ENCODE measurements around the gene DNAJC4.
A peak's percentile ranks its signal among the peaks of the same experiment; 100 is the strongest.

Gene DNAJC4, protein sequence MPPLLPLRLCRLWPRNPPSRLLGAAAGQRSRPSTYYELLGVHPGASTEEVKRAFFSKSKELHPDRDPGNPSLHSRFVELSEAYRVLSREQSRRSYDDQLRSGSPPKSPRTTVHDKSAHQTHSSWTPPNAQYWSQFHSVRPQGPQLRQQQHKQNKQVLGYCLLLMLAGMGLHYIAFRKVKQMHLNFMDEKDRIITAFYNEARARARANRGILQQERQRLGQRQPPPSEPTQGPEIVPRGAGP

DNA sequence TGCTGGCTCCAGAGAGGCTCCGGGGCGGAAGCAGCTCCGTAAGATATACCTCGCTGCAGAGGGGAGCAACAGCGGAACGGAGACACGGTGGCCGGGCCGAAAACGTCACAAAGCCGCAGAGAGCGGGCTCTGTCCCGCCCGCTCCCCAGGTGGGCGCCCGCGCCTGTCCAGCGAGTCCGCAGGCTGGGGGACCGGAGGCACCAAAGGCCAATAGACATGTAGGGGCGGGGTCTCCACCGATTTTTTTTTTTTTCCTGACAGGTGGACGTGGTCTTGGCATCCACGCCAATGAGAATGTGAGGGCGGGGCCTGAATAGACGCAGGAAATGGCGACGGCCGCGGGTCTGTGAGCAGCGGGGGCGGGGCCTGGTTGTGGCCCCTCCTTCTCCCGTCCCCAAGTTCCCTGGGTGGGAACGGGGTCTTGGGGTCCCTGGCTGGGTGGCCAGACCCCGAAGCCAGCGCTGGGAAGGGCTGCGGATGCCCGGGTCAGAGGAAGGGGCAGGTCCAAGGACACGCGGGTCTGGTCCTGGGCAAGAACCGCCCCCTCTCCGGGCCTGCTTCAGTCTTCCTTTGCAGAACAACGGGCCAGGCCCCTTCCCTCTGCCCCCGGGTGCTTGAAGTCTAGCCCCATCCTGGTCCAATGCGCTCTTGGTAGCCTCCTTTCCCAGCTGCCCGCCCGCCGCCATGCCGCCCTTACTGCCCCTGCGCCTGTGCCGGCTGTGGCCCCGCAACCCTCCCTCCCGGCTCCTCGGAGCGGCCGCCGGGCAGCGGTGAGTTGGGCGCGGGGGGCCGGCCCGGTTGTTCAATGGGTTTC is at the start of gene DNAJC4:
Gene DNAJC4, plus strand, starts transcription at position 378 of the 814 bp plus-strand sequence. Its CDS starts 307 bp downstream, at position 685.
- peak within 1 kb of the TSS; percentile 71 for H3K4me3 ChIP-seq (ENCODE audit: low read depth, low read length)
- TF ChIP-seq, protein P1, sequence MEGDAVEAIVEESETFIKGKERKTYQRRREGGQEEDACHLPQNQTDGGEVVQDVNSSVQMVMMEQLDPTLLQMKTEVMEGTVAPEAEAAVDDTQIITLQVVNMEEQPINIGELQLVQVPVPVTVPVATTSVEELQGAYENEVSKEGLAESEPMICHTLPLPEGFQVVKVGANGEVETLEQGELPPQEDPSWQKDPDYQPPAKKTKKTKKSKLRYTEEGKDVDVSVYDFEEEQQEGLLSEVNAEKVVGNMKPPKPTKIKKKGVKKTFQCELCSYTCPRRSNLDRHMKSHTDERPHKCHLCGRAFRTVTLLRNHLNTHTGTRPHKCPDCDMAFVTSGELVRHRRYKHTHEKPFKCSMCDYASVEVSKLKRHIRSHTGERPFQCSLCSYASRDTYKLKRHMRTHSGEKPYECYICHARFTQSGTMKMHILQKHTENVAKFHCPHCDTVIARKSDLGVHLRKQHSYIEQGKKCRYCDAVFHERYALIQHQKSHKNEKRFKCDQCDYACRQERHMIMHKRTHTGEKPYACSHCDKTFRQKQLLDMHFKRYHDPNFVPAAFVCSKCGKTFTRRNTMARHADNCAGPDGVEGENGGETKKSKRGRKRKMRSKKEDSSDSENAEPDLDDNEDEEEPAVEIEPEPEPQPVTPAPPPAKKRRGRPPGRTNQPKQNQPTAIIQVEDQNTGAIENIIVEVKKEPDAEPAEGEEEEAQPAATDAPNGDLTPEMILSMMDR (IDR thresholded peaks at IDR 0.05; ENCODE audit: low read depth, low read length) = no peak

DNA sequence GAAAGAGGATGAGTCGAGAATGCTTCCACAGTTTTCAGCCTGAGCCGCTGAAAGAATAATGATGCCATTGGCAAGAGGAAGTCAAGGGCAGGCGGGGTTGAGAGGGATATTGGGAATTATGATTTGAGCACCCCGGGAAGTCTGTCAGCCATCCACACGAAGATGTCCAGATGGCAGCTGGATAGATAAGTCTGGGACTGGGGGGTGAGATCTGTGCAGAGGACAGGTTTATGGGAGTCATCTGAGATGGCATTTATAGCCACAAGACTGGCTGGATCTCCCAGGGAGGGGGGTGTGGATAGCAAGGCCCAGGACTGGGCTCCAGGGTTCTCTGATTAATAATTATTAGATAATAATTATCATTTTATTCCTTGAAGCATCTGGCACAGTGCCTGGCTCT is 49.5 kb upstream of the DNAJC4 start:
- no peak overlapping the region for H3K4me3 ChIP-seq (ENCODE audit: low read depth, low read length)
- TF ChIP-seq, protein P1 (IDR thresholded peaks at IDR 0.05; ENCODE audit: low read depth, low read length) = no peak

DNA sequence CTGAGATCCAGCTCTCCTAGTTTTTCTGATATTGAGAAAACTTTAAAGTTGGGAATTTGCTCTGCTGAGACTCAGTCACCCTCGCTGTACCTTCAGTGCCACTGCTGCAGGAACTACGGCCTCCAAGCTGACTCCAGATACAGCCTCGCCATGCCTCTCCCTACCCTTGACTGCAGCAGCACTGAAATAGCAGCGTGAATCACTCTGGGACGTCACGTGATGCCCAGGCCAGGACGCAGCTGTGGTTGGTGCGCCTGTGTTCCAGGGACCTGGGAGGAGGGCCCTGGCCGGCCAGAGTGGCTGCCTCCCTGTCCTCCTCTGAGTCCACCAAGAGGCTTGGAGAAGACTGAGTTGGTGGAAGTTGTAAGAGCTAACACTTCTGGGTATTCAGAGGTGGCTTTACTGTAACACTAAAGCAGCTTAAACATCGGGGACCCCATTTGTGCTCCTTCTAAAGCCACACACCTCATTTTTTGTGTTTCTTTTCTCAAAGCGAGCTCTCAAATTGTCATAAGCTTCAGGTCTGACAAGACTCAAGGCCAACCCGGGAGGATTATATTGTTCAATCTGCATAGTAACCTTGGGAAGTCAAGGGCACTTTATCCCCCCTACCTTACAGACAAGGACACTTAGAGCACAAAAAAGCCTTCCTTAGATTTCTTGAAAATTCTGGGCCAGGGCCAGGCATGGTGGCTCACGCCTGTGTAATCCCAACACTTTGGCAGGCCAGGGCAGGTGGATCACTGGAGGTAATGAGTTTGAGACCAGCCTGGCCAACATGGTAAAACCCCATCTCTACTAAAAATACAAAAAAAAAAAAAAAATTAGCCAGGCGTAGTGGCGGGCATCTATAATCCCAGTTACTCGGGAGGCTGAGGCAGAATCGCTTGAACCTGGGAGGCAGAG is 48.6 kb upstream of the DNAJC4 start:
- H3K4me3 ChIP-seq (ENCODE audit: low read depth, low read length) = peak overlapping the region; percentile 29; the same call in 1 of the 2 replicates
- TF ChIP-seq, protein P1 (IDR thresholded peaks at IDR 0.05; ENCODE audit: low read depth, low read length) = no peak

DNA sequence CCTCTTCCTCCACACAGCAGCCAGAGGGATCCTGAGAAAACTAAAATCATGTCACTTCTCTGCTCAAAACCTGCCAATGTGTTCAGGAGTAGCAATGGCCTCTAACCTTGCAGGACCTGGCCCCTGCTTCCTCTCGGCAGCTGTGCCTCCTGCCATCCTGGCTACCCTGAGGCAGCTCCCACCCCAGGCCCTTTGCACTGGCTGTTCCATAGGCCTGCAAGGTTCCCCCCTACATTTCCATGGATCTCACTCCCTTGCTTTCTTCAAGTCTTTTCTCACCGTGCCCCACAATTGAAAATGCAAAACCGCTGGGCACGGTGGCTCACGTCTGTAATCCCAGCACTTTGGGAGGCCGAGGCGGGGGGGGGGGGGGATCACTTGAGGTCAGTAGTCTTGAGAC is 46.5 kb upstream of the DNAJC4 start:
- H3K4me3 ChIP-seq (ENCODE audit: low read depth, low read length) = no peak overlapping the region
- TF ChIP-seq, protein P1 (IDR thresholded peaks at IDR 0.05; ENCODE audit: low read depth, low read length) = no peak

DNA sequence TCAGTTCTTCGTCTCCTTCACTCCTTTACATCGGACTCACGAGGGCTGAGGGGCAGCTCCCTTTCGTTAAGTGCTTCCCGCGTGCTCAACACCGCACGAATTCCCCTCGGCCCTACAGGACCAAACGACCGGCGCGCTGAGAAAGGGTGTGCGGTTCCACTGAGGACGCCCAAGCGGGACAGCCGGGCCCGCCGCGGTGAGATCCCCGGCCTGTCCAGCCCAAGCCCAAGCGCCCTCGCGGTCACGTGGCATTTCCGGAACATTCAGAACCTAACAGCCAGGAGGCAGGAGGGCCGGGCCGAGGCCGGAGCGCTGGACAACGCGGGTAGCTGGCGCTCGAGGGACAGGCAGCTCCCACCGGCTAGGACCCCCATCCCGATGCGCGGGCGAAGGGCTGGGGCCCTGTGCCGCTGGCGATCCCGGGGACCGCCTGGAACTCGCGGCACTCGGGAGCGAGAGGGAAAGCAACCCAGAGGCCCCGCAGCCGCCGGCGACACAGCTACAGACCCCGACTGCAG is 45.1 kb upstream of the DNAJC4 start:
- TF ChIP-seq, protein P1 (IDR thresholded peaks at IDR 0.05; ENCODE audit: low read depth, low read length) = peak; percentile 12; the same call in 1 of the 2 replicates
- peak overlapping the region; percentile 62 for H3K4me3 ChIP-seq (ENCODE audit: low read depth, low read length)

DNA sequence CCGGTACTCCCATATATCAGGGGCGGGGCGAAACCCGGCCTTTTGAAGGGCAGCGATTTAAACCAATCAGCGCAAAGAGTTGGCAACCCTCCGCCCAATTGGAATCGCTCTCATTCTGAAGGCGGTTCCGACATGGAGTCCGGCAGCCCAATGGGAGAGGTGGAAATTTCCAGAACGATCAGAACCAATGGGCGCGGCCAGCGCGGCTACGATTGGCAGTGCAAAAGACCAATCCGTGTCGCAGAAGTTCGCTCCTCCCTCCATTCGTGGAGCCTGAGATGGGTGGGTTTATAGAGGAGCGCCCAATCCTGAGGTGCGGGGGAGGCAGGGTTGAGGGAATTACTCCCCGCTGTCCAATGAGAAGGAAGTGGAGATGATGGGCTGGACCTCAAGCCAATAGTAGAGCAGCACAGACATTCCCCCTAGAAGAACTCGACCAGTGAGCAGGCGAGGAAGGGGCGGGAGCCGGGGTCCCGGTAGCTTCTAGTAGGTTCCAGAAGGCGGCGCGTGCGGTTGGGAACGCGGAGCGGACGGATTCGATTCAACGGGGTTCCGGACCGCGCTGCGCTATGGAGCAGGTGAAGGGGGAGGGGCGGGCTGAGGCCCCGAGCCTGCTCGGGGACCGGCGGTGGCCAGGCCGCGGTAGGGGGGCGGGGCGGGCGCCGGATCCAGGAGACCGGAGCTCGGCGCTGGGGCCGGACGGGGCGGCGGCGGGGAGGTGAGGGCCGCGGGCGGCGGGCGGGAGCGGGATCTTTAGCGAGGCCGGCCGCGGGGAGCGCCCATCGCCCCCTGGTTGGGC is 44.5 kb upstream of the DNAJC4 start, which contains the start of gene STIP1:
Gene STIP1, plus strand, starts transcription at position 479 of the 799 bp plus-strand sequence. Its CDS starts 91 bp downstream, at position 570.
- H3K4me3 ChIP-seq (ENCODE audit: low read depth, low read length) = peak within 1 kb of the TSS; percentile 62
- TF ChIP-seq, protein P1 (IDR thresholded peaks at IDR 0.05; ENCODE audit: low read depth, low read length) = 0 out of 2 replicates have a peak, but pooled peaks have one; percentile 14
